GM21717 (cell line): ENCODE results near the gene CUBN.
"Not testable (repeated sequence)": the region's sequence is repeated elsewhere in the genome, so short reads cannot be mapped to it uniquely, and the experiment has no call there.

Experiments used
- ATAC-seq: cut with Tn5 transposase; IDR thresholded peaks from one replicate; pipeline ENCODE4 v1.9.1; 2021; ENCODE audit warnings: mild to moderate bottlenecking, moderate library complexity; ENCODE audit not compliant: unreplicated experiment

CUBN gene

DNA sequence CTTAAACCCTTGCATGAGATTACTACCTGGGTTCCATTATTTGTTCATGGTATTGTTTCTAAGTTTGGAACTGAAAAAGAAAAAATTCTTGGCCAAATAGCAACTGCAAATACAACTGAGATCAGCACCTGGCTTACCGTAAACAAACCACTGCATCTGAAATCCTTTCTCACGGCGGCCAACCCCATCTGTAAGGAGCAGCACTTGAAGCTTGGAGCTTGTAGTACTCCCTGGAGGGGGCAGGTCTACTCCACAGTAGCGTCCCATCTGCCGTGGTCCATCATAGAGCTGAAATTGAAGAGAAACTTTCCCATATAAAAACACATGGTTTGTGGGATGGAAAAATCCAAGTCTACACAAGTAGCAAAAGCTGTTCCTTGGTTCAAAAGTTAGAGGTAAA, 109.9 kb downstream of the CUBN start:
- no peak for ATAC-seq

DNA sequence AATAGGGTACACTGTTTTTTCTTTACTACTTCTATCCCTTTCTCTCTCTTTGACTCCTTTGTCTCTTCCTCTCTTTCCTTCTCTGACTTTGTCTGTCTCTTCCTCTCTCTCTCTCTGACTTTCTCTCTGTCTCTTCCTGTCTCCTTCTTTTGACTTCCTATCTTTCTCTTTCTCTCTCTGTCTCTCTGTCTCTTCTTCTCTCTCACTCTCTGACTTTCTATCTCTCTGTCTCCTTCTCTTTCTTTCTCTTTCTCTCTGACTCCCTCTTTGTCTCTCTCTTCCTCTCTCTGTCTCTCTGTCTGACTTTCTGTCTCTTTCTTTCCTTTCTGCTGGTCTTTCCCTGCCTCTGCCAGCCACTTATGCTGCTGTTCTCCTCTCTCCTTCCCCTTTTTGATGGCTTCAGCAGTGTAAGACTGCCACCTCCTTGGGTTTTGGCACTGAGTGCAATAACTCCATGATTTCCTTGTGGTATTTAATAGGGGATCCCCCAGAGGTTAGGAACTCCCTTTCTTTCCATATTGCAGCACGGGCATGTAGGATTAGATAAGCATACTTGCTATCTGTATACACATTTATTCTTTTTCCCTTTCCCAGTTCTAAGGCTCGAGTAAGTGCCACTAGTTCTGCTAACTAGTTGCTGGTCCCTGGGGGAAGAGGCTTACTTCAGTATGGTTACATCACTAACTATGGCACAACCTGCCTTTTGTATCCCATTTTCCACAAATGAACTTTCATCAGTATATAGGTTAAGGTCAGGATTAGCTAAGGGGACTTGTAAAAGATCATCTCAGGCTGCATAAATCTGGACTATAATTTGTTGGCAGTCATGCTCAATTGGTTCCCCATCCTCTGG, 116.3 kb downstream of the CUBN start:
- not testable (repeated sequence) for ATAC-seq

DNA sequence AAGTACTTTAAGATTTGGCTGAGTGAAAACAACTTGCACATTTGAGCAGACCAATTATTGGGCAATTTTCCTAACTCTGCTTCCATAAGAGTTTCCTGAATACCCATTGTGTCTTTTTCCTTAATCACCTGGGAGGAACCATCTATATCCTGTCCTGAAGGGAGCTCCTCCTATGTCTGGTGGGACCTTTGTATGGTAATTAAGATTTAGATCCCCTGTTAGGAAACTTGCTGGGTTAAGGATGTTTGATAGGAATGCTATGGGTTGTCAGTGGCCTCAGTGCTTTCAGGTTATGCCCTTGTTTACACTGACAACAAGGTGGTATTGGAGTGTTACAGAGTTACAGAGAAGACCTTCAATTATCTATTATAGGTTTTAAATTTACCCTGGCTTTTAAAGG, 116.9 kb downstream of the CUBN start:
- not testable (repeated sequence) for ATAC-seq

DNA sequence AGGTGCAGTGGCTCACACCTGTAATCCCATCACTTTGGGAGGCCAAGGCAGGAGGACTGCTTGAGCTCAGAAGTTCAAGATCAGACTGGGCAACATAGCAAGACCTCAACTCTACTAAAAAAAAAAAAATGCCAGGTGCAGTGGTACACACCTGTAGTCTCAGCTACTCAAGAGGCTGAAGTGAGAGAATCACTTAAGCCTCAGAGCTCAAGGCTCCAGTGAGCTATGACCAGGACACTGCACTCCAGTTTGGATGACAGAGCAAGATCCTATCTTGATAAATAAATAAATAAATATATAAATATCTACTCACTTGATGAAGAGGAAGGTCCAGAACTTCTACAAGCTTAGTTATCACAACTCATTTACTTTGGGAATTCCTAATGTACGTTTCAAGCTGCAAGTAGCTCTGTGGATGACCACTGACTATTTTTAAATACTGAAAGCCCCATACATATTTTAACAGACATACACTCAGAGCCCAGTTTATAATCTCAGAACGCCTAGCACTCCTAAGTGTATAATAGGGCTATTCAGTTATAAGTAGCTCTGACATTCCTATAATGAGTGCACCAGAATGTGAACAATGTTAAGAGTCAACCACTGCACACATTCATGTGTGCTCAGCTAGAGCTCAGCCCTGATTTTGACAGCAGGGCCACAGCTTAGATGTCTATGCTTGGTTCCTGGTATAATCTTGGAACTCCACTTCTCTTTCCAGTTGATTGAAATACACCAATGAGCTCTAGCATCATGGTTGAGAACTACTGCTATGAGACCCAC, 119.1 kb downstream of the CUBN start:
- ATAC-seq = no peak

DNA sequence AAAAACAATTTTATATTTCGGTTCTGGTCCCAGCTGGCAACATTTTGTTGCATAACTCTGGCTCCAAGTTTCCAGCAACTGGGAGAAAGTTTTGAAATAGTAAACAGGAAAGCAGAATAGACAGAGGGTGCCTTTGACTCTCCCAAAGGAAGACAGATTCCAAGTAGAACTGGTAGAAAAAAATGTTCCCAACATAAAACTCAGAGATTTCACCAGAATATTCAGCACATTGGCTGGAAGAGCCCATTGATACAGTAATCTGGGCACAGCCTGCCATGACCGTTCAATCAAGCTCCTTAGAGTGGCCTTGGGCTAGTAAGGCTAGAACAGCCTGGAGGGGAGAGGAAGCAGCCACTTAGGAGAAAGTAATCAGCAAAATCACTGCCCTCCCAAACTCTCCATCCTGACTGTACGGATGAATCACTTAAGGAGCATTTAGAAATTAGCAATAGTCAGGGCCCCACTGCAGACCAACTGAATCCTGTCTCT, 120.4 kb downstream of the CUBN start:
- no peak for ATAC-seq

DNA sequence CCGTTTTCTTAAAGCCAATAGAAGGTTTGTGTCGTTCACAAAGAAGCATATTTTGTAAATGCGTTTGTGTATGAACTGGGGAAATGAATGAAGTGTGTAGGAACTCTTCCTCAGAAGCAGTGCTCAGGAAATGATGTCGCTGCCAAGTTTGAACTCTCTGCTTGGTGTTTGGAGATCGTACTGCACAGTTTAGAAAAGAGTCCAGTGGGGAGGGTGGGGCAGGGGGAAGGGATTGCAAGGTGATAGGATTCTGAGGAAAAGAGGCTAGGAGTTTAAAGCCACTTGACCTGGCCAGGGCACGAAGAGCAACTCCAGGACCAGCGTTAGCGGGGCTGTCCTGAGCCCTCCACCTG, 122.2 kb downstream of the CUBN start:
- ATAC-seq = no peak

DNA sequence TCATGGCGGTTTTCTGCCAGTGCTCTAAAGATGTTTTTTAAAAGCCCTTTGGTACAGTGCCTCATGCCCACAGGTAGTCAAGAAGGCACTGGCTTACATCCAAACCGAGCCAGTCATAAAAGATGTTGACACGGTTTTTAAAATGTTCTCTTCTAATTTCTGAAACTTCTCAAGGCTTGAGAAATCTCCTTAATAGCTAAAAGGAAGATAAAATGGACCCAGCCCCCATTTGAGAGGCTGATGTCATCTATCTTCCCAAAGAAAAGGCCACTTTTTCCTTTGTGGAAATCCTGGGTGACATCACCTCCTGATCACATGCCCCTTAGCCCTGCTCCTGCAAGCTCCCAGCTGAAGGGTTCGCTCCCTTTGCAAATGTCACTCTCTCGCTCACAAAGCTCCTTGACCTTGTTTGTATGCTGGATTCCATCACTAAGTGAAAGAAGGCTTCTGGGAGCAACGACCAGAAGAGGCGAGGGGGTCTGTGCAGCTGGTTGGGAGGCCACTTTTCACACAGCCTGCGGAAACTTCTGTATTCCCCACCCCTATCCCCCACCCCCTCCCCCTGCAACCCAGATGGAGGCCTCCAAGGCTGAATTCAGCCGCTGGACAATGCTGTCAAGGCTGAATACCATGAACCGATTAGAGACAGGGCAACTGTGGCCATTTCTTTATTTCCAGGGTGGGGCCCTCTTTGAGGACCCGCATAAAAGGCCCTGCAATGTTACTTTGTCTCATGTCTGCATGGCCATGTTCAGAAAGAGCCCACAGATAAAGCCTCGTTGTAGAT, 122.8 kb downstream of the CUBN start:
- no peak for ATAC-seq

DNA sequence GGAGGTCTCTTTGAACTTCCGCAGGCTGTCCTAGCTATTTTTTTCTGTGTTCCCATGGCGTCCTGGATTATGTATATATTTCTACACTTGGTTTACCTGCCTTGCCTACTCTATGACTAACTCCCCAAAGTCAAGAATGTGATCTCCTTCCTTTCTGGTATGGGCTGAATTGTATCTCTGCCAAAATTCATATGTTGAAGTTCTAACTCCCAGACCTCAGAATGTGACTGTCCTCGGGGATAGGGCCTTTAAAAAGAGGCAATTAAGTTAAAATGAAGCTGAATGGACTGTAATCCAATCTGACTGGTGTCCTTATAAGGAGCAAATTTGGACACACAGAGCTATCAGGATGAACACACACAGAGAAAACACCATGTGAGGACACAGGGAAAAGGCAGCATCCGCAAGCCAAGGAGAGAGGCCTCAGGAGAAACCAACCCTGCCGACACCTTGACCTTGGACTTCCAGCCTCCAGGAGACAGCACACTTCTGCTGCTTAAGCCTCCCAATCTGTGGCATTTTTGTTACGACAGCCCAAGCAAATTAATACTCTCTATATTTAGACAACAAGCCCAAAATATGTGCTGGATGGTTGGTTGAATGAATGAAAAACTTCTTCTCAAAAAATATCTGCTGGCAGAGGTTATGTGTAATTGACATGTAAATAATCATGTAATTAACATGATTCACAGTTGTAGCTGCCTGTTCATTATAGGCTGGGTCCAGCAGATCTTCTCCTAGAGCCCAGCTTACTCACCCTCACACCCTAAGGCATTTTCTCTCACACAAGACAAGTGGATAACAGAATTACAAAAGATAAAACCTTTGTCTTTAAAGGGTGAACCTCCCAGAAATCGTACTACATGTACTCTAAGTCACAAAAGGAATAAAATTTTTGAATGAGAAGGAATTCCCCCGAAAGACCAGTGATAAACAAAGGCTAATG, 123.7 kb downstream of the CUBN start:
- no peak for ATAC-seq

DNA sequence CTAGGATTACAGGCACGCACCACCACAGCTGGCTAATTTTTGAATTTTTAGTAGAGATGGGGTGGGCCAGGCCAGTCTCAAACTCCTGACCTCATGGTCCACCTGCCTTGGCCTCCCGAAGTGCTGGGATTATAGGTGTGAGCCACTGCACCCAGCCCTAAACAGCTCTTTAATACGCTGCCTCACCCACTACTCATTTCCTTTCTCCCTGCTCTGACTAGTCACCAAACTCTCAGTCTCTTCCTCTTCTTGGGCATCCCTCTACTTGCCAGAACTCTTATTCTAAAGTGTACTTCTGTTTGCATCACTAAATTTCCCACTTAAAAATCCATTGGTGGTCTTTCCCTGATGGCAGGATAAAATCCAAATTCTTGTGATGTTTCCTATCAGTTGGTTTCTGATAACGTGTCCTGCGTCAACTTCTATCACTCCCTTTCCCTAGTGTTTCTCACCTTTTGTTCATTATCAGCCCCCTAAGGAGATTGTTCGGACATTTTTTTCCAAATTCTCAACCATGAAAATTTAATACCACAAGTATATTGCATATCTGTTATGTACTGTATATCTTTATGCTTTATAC, 124.7 kb downstream of the CUBN start:
- no peak for ATAC-seq

DNA sequence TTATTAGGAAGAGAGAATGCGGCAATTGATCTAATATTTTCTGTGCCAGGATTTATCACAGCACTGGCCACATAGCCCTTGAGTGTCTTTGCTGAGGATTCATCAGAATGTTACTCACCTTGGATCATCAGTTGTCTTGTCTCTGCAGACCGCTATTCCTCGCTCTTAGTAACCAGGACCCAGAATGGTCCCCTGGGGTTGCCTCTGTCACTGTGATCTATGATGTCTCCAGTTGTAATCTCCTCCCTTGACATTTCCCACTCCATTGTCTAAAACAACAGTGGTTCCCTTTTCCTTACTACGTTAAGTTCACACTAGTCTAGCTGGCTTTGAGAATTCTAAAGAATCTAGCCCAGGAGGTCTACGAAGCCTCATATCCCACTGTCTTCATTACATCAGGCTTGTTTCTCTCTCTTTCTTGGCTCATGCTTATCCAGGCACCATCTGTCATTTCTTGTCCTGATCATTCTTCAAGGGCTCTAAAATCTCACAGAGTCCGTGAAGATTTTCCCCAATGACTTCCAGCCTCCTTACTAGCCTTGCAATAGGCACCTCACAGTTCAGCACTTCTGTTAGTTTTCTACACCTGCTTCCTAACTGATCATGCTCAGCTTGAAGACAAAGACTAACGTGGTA, 125.8 kb downstream of the CUBN start:
- ATAC-seq = no peak

DNA sequence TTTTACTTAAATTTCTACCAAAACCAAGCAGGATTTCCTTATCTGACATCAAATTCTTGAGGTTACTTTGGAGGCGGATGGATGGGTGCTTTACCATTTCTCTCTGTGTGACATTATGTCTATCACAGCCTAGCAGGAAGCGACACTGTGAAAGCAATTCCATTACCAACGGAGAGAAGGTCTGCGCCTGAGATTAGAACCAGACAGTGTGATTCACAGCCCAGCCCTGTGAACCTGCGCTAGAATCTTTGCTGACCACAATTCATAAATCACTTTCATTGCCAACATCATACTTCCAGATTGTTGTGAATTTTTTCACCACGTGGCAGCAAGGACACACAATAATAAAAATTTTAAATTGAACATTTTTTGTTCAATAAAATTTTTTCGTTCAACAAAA, 126.5 kb downstream of the CUBN start:
- no peak for ATAC-seq

DNA sequence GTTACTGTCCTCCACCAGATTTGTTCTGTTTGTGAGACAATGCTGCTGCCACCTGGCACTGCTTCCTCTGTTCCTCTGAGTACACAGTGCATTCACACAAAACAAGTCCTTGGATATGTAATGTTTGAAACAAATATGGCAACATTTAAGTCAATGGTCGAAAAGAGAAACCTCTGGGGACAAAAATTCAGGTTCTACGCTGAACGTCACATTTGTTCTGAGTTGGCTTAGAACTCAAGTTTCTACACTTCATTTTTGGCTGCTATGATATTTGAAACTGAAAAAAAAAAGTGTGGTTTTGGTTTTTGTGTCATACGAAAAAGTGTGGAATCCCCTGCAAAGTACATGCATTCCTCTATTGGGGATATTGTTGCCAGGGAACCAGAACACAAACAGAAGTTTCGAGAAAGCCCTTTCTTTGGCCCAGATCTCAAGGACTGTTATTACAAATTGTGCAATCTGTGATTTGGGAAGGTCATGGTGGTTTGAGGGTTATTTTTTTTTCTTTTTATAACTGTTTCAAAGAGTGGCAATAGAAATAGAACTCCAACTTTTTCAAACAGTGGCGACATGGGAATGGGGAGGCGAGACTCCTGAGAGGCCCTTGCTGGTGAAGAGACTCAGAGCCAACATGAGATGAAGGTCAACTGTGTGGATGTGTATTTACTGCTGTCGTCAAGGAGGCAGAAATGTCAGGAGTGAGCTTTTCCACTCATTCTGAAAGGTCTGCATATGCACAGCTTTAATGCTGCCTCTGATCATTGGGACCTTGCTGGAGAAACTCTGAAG, 127.5 kb downstream of the CUBN start:
- ATAC-seq = no peak

DNA sequence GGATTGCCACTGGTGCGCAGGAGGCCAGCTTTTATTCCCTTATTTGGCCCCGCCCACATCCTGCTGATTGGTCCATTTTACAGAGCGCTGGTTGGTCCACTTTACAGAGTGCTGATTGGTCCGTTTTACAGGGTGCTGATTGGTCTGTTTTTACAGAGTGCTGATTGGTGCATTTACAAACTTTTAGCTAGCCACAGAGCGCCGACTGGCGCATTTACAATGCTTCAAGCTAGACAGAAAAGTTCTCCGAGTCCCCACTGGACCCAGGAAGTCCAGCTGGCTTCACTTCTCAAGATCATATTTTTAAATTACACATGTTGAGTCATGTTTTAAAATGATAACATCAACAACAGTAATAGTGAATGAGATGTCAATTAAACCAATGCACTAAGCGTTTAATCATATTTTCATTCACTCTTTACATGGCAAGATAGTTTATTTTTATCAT, 128.3 kb downstream of the CUBN start:
- ATAC-seq = no peak

DNA sequence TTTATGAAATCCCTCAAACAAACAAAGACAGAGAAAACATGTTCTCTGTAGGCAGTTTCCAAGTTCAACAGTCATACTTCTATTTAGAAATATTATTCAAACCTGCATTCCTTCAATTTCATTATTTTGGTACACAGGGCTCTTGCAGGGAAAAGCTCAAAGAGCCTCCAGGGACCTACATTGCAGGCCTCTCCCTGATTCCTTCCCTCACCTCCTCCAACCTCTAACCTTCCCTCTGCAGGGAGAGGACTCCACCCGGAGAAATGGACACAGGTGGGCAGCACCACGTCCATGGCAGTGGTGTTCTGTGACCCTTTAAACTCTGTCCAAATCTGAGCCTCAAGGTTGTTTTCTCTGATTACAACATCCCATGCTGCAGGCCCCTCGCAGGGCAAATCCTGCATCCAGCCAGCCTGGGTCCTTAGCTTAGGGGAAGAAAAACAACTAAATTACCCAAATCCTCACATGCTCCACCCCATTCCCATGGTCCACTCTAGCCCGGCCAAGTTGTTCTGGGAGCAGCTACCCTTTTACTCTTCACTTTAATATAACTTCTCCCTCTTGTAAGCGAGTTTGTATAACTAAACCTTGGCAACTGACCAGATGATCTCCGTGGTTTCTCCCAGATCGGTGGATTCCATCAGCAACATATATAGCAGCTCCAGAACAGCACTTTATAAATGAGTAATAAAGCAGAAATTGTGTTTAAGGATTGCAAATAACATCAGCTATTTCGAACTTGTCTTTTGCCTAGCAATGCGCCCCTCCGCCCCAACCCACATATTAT, 129.8 kb downstream of the CUBN start:
- no peak for ATAC-seq

DNA sequence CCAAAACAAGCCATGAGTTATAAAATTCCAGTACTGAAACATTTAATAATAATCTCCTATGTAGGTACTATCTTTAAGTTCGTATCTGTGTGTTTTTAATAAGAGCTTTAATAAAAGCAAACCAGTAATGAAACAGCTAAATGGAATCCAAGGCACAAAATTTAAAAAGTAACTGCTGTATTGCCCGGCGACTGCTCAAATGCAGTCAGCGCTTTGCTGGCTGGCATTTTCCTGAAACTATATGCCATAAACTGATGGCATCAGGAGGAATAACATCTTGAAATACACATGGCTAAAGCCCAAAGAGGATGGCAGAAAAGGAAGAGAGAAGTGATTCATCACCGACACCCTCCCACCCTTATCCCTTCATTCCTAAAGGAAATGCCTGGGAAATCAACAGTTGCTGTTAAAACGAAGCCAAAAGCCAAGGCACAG, 133.1 kb downstream of the CUBN start:
- no peak for ATAC-seq

DNA sequence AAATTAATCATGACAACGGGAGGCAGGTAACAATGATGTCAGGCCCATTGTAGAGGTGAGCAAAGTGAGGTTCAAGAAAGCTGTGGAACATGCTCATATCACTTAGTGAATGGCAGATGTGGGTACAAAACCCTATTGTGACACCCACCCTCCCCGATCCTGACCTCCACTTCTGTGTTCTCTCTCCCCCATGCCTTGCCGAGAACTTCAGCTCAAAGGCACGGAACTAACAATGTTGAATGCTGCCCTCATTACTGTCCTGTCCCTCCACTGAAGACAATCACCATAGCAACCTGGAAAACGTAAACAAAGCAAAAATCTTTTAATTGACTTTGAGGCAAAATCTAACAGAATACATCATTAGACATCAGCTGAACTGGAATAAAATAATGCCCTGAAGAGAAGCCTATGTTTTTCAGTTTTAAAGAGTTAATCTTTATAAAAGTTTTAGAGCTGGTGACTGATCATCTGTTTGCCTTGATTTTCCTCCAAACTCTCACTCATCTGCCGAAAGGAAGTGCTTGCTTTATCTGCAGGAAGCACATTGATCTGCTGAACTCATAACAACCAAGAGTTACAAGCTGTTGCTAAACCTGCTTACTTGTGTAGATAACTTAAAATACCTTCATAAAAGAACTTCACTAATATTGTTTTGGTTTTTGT, 133.6 kb downstream of the CUBN start:
- no peak for ATAC-seq

DNA sequence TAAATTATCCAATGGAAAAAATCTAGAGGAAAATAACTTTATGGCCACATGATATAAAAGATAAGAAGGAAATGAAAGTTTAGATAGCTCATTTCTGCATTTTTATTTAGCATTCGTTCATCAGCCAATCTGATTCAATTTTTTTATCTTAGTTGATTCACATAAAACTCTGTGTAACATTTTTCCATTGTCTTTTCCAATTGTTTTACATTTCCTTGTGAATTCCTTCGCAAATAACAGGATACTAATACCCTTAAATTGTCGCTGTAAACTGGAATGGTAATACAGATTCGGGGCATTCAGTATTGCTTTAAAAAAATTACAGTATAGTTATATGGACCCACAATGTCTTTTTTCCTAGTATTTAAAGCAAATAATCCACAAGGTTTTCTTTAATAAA, 136.4 kb downstream of the CUBN start:
- no peak for ATAC-seq
